ENCODE results near the gene NMNAT3.

Gene NMNAT3

DNA sequence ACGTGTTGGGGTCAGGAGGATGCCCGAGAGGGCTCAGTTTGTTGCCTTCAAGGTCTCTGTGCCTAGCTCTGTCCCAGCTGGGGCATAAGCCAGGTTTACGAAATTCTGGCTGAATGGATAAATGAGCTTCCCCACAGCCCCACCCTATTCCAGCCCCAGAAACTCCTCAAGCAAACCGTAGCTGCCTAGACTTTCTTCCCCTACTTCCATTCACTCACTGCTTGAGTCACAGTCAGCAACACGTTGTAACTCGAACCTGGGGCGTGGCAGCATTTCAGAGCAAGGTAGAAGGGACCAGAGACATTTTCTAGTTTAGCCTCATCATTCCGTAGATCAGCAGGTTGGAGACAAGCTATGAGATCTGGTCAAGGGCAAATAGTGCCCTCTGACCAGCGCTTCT lies 24.2 kb downstream of the NMNAT3 start:
- Histone ChIP-seq H2AFZ (ENCODE audit: low read depth, low read length, severe bottlenecking) (no peak overlapping the region), H3F3A (ENCODE audit: insufficient read depth) (no peaks in the 10 kb centered on the region), H3K36me3 (ENCODE audit: low read length) (no peaks in the 10 kb centered on the region), H4K20me1 (ENCODE audit: low read depth, low read length) (no peaks in the 10 kb centered on the region), H3K4me3 (ENCODE audit: insufficient read depth, low read length, poor library complexity, severe bottlenecking) (no peak overlapping the region), H3K79me2 (ENCODE audit: insufficient read depth, low read length) (no peaks in the 10 kb centered on the region), H3K27me3 (ENCODE audit: low read length) (no peaks in the 10 kb centered on the region), H3K4me2 (ENCODE audit: low read depth, low read length, poor library complexity, severe bottlenecking) (no peak overlapping the region), H3K9me3 (ENCODE audit: insufficient read depth, low read length) (no peaks in the 10 kb centered on the region), H3K9me2 (replicated peaks; ENCODE audit: insufficient read depth, low read length) (no peaks in the 10 kb centered on the region), H3K27ac (ENCODE audit: low read depth, low read length) (no peak overlapping the region), H3K9ac (ENCODE audit: low read length) (no peak overlapping the region)
- TF ChIP-seq, protein P1, sequence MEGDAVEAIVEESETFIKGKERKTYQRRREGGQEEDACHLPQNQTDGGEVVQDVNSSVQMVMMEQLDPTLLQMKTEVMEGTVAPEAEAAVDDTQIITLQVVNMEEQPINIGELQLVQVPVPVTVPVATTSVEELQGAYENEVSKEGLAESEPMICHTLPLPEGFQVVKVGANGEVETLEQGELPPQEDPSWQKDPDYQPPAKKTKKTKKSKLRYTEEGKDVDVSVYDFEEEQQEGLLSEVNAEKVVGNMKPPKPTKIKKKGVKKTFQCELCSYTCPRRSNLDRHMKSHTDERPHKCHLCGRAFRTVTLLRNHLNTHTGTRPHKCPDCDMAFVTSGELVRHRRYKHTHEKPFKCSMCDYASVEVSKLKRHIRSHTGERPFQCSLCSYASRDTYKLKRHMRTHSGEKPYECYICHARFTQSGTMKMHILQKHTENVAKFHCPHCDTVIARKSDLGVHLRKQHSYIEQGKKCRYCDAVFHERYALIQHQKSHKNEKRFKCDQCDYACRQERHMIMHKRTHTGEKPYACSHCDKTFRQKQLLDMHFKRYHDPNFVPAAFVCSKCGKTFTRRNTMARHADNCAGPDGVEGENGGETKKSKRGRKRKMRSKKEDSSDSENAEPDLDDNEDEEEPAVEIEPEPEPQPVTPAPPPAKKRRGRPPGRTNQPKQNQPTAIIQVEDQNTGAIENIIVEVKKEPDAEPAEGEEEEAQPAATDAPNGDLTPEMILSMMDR (IDR thresholded peaks at IDR 0.05; ENCODE audit: insufficient read depth, low read length, poor library complexity, severe bottlenecking) = no peak
- no peak for TF ChIP-seq EZH2phosphoT487 (conservative IDR thresholded peaks at IDR 0.05; ENCODE audit: low read length)

DNA sequence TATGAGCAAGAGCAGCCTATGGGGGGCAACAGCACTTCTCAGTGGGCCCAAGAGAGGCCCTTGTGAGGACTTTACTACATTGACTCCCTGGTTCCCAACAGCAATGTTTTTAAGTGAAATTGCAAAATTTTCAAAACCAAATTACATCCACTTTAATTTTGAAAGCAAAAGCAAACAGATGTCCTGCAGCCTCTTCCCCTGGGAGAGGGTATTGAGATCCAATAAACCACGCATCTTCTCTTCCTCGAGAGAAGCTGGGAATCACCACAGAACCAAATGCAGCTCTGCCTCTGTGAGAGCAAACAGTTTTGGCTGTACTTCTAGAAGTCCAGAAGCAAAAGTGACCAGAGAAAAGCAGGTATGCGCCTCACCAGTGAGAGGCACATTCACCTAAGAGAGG lies 25.2 kb downstream of the NMNAT3 start:
- no peaks in the 10 kb centered on the region for H4K20me1 ChIP-seq (ENCODE audit: low read depth, low read length)
- H3K27ac ChIP-seq (ENCODE audit: low read depth, low read length) = no peak overlapping the region
- TF ChIP-seq EZH2phosphoT487 (conservative IDR thresholded peaks at IDR 0.05; ENCODE audit: low read length) = no peak
- TF ChIP-seq, protein P1 (IDR thresholded peaks at IDR 0.05; ENCODE audit: insufficient read depth, low read length, poor library complexity, severe bottlenecking) = no peak
- H3K9me3 ChIP-seq (ENCODE audit: insufficient read depth, low read length) = 0 out of 2 replicates have a peak, but pooled peaks cover 2% of the 10 kb centered on the region
- no peak overlapping the region for H3K9ac ChIP-seq (ENCODE audit: low read length)
- H3K9me2 ChIP-seq (replicated peaks; ENCODE audit: insufficient read depth, low read length) = no peaks in the 10 kb centered on the region
- H3K36me3 ChIP-seq (ENCODE audit: low read length) = no peaks in the 10 kb centered on the region
- H3F3A ChIP-seq (ENCODE audit: insufficient read depth) = no peaks in the 10 kb centered on the region
- no peak overlapping the region for H2AFZ ChIP-seq (ENCODE audit: low read depth, low read length, severe bottlenecking)
- no peak overlapping the region for H3K4me3 ChIP-seq (ENCODE audit: insufficient read depth, low read length, poor library complexity, severe bottlenecking)
- no peaks in the 10 kb centered on the region for H3K79me2 ChIP-seq (ENCODE audit: insufficient read depth, low read length)
- H3K4me2 ChIP-seq (ENCODE audit: low read depth, low read length, poor library complexity, severe bottlenecking) = no peak overlapping the region
- H3K27me3 ChIP-seq (ENCODE audit: low read length) = no peaks in the 10 kb centered on the region

DNA sequence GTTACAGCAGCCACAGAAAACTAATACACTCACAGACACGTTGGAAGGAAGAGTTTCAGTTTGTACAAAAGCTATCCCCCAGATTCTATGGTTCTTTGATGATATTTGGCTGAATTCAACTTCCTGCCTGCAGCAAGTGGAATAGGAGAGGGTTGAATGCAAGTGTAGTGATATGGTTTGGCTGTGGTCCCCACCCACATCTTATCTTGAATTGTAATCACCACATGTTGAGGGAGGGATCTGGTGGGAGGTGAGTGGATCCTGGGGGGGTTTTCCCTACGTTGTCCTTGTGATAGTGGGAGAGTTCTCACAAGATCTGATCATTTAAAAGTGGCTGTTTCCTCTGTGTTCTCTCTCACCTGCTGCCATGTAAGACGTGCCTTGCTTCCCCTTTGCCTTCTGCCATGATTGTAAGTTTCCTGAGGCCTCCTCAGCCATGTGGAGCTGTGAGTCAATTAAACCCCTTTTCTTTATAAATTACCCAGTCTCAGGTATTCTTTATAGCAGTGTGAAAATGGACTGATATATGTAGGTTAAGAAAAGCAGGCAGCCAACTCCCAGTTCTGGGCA lies 29.8 kb downstream of the NMNAT3 start:
- TF ChIP-seq, protein P1 (IDR thresholded peaks at IDR 0.05; ENCODE audit: insufficient read depth, low read length, poor library complexity, severe bottlenecking) = no peak
- no peak for TF ChIP-seq EZH2phosphoT487 (conservative IDR thresholded peaks at IDR 0.05; ENCODE audit: low read length)
- no peak overlapping the region for H2AFZ ChIP-seq (ENCODE audit: low read depth, low read length, severe bottlenecking)
- H3K79me2 ChIP-seq (ENCODE audit: insufficient read depth, low read length) = no peaks in the 10 kb centered on the region
- H4K20me1 ChIP-seq (ENCODE audit: low read depth, low read length) = no peaks in the 10 kb centered on the region
- no peaks in the 10 kb centered on the region for H3F3A ChIP-seq (ENCODE audit: insufficient read depth)
- H3K4me3 ChIP-seq (ENCODE audit: insufficient read depth, low read length, poor library complexity, severe bottlenecking) = no peak overlapping the region
- H3K27ac ChIP-seq (ENCODE audit: low read depth, low read length) = no peak overlapping the region
- H3K9me2 ChIP-seq (replicated peaks; ENCODE audit: insufficient read depth, low read length) = no peaks in the 10 kb centered on the region
- no peak overlapping the region for H3K4me2 ChIP-seq (ENCODE audit: low read depth, low read length, poor library complexity, severe bottlenecking)
- no peaks in the 10 kb centered on the region for H3K36me3 ChIP-seq (ENCODE audit: low read length)
- 0 out of 2 replicates have a peak, but pooled peaks cover 6% of the 10 kb centered on the region for H3K9me3 ChIP-seq (ENCODE audit: insufficient read depth, low read length)
- no peaks in the 10 kb centered on the region for H3K27me3 ChIP-seq (ENCODE audit: low read length)
- H3K9ac ChIP-seq (ENCODE audit: low read length) = no peak overlapping the region

Measured in SU-DHL-6 (cell line).